C4-2B (cell line): ENCODE measurements around the gene PHF2.

Experiments
- H3K27ac ChIP-seq: fragments of 450-650 bp; 2 replicates; pipeline ENCODE4 v1.5.1; 2017
- CTCF ChIP-seq: fragments of 450-650 bp; conservative IDR thresholded peaks from 2 replicates; pipeline ENCODE4 v1.5.1; 2017; ENCODE audit warnings: mild to moderate bottlenecking
- ZFX ChIP-seq: fragments of 450-650 bp; IDR thresholded peaks from 2 replicates; pipeline ENCODE4 v1.6.1; 2017

The PHF2 gene

GRCh38 chr9:93676310-93677047 is 100.1 kb downstream of the PHF2 start:
- no peak overlapping the region for H3K27ac ChIP-seq
- TF ChIP-seq CTCF (no peak), ZFX (no peak)

DNA sequence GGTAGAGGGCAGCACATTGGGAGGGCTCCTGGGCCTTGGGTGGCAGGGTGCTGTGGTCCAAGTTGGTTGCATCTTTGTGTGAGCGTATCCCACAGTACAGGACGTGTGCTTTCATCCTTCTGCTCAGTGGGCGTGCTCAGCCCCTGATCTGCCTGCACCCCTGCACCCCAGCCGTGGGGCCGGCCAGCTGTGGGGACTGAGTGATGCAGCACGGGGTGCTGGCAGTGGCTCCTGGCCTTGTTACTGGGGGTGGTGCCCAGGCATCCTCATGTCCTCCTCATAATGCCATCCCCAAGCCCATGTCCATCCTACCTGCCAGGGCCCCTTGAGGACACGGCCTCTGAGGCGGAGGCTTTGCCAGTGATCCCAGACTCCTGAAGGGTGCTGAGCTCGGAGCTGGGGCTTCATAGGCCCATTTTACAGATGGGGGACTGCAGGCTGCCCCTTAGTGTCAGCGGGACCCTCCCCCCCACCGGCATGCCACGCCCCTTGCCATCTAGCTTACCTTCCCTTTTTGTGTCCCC is 100.7 kb downstream of the PHF2 start:
- H3K27ac ChIP-seq: no peak overlapping the region
- no peak for TF ChIP-seq ZFX
- no peak for TF ChIP-seq CTCF

GRCh38 chr9:93677641-93678136 is 101.3 kb downstream of the PHF2 start:
- TF ChIP-seq ZFX: no peak
- TF ChIP-seq CTCF: no peak
- no peak overlapping the region for H3K27ac ChIP-seq

GRCh38 chr9:93678199-93679019 is 102.0 kb downstream of the PHF2 start:
- no peak for TF ChIP-seq ZFX
- TF ChIP-seq CTCF: no peak
- H3K27ac ChIP-seq: no peak overlapping the region

DNA sequence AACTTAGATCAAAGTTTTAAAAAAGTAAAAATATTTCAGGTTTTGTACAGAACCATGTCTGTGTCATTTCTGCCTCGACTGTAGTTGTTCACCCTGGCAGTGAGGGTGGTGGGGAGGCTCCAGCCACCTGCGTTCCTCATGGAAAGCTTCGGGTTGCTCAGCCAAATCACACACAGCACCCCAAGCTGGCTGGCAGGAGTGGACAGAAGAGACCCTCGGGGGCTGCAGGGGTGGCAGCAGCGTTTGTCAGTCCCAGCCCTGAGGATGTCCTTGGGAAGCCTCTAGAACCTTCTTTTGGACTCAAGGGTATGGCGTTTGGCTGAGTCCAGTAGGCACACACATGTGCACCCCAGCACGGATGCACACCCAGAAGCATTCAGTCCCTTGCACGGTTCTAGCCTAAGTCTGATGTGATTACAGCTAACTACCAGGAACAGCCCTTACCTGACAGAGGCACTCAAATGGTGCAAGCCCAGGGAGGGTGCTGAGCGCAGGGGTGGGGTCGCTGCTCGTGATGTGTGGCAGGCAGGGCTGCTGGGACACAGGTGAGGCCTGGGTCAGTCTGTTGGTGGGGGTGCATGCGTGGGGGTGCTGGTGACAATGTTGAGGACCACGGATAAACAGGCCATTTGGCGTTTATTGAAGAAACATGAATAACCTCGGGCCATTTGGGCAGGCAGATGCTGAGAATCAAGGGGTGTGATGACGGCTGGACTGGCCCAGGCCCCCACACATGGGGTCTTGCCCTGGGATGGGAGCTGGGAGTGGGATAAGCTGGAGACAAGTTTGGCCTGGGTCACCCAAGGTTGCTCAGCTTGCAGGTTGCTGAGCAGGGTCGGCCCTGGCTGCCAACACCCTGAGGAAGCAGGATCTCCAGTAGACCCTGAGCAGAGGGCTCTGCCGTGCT is 103.4 kb downstream of the PHF2 start:
- H3K27ac ChIP-seq: no peak overlapping the region
- TF ChIP-seq CTCF: no peak
- no peak for TF ChIP-seq ZFX

GRCh38 chr9:93680443-93681268 is 104.3 kb downstream of the PHF2 start:
- TF ChIP-seq ZFX (no peak), CTCF (no peak; the same call in 1 of the 2 replicates)
- no peak overlapping the region for H3K27ac ChIP-seq
